WTC11 (cell line): ENCODE data around the gene NPAS2. TPM values are rescaled to one million over a fixed set of nuclear protein-coding genes. Genes with fewer than 3 reads are reported as not detected.
A peak's percentile ranks its signal among the peaks of the same experiment; 100 is the strongest.

Source experiments
- ATAC-seq: fragments of 200-7000 bp; cut with Tn5 transposase; 2 replicates; pipeline ENCODE4 v1.10.0; 2021; ENCODE audit warnings: mild to moderate bottlenecking, moderate library complexity
- CTCF ChIA-PET: fragments of 300-600 bp; sonication (Branson Sonifier 250); formaldehyde crosslinking; loops from one replicate; lab custom pipeline; 2021; ENCODE audit warnings: antibody characterized with exemption; lab: Charles Lee
- POLR2A ChIA-PET: fragments of 350-600 bp; sonication (Branson Sonifier 250); formaldehyde crosslinking; loops from one replicate; lab custom pipeline; 2021; ENCODE audit warnings: antibody characterized with exemption; lab: Charles Lee
- DNase-seq: peaks from one replicate; pipeline ENCODE4 v3.0.0; 2021; ENCODE audit warnings: low spot score
- H3K27ac Mint-ChIP-seq: 2 replicates; pipeline ENCODE4 v1.8.0; 2021; ENCODE audit warnings: mixed read lengths
- H3K27me3 Mint-ChIP-seq: 2 replicates; pipeline ENCODE4 v1.8.0; 2021; ENCODE audit warnings: low read depth, mild to moderate bottlenecking, moderate library complexity, mixed read lengths
- H3K36me3 Mint-ChIP-seq: 2 replicates; pipeline ENCODE4 v1.8.0; 2021; ENCODE audit warnings: mixed read lengths
- H3K4me1 Mint-ChIP-seq: 2 replicates; pipeline ENCODE4 v1.8.0; 2022; ENCODE audit warnings: mixed read lengths
- H3K4me3 Mint-ChIP-seq: 2 replicates; pipeline ENCODE4 v1.8.0; 2021; ENCODE audit warnings: mild to moderate bottlenecking, moderate library complexity, mixed read lengths
- H3K9me3 Mint-ChIP-seq: 2 replicates; pipeline ENCODE4 v1.8.0; 2021; ENCODE audit warnings: mixed read lengths
- ARID4B ChIP-seq: sonication (generic); formaldehyde crosslinking; IDR thresholded peaks from 2 replicates; pipeline ENCODE4 v1.8.0; 2023; ENCODE audit warnings: missing genetic modification reagents, mild to moderate bottlenecking, borderline replicate concordance
- ATF6 ChIP-seq: sonication (generic); formaldehyde crosslinking; IDR thresholded peaks from 2 replicates; pipeline ENCODE4 v1.8.1; 2023; ENCODE audit warnings: mild to moderate bottlenecking, missing genetic modification reagents
- CREB1 ChIP-seq: sonication (generic); formaldehyde crosslinking; IDR thresholded peaks from 2 replicates; pipeline ENCODE4 v1.8.0; 2023; ENCODE audit warnings: mild to moderate bottlenecking, missing genetic modification reagents
- ETV6 ChIP-seq: sonication (generic); formaldehyde crosslinking; IDR thresholded peaks from 2 replicates; pipeline ENCODE4 v1.8.1; 2022; ENCODE audit warnings: mild to moderate bottlenecking, missing genetic modification reagents
- KAT7 ChIP-seq: sonication (generic); formaldehyde crosslinking; IDR thresholded peaks from 2 replicates; pipeline ENCODE4 v1.8.1; 2023; ENCODE audit warnings: missing genetic modification reagents, mild to moderate bottlenecking, borderline replicate concordance
- MLX ChIP-seq: sonication (generic); formaldehyde crosslinking; IDR thresholded peaks from 2 replicates; pipeline ENCODE4 v1.8.1; 2023; ENCODE audit warnings: mild to moderate bottlenecking, missing genetic modification reagents, moderate library complexity
- NFATC4 ChIP-seq: fragments of 250-450 bp; sonication (Bioruptor Pico); IDR thresholded peaks from 2 replicates; pipeline ENCODE4 v1.9.0; 2021; ENCODE audit warnings: mild to moderate bottlenecking
- NFYB ChIP-seq: sonication (generic); formaldehyde crosslinking; conservative IDR thresholded peaks from 2 replicates; pipeline ENCODE4 v1.8.0; 2022; ENCODE audit warnings: low read depth, missing genetic modification reagents
- NR3C1 ChIP-seq: sonication (generic); formaldehyde crosslinking; conservative IDR thresholded peaks from 2 replicates; pipeline ENCODE4 v1.8.1; 2023; ENCODE audit warnings: low read depth, mild to moderate bottlenecking, missing genetic modification reagents
- SMAD3 ChIP-seq: sonication (generic); formaldehyde crosslinking; IDR thresholded peaks from 2 replicates; pipeline ENCODE4 v1.8.0; 2022; ENCODE audit warnings: missing genetic modification reagents, mild to moderate bottlenecking, borderline replicate concordance
- SMAD4 ChIP-seq: sonication (generic); formaldehyde crosslinking; IDR thresholded peaks from 2 replicates; pipeline ENCODE4 v1.8.0; 2022; ENCODE audit warnings: mild to moderate bottlenecking, missing genetic modification reagents
- TEAD1 ChIP-seq: sonication (generic); formaldehyde crosslinking; IDR thresholded peaks from 2 replicates; pipeline ENCODE4 v1.8.0; 2022; ENCODE audit warnings: mild to moderate bottlenecking, missing genetic modification reagents
- ZNF232 ChIP-seq: sonication (generic); formaldehyde crosslinking; IDR thresholded peaks from 2 replicates; pipeline ENCODE4 v1.8.0; 2022; ENCODE audit warnings: mild to moderate bottlenecking, missing genetic modification reagents
- ZNF416 ChIP-seq: fragments of 250-450 bp; sonication (Bioruptor Pico); IDR thresholded peaks from 2 replicates; pipeline ENCODE4 v1.9.0; 2021; ENCODE audit warnings: mild to moderate bottlenecking, inconsistent platforms
- ZNF532 ChIP-seq: fragments of 250-450 bp; sonication (Bioruptor Pico); IDR thresholded peaks from 2 replicates; pipeline ENCODE4 v1.9.0; 2021; ENCODE audit warnings: mild to moderate bottlenecking, borderline replicate concordance
- total RNA-seq: library from RNA; stranded (reverse); gene quantifications from 3 replicates; pipeline ENCODE4 v1.2.3, GENCODE V29; 2021

NPAS2 gene
- total RNA-seq, 1 experiment from 2014 or later: 2.6 TPM

- TF ChIP-seq ARID4B (CRISPR knock-in tag) (no peak), MLX (CRISPR knock-in tag) (no peak), ZNF532 (CRISPR knock-in tag) (no peak), CREB1 (CRISPR knock-in tag) (no peak), NR3C1 (CRISPR knock-in tag) (no peak), ZNF232 (no peak), ETV6 (no peak), ATF6 (CRISPR knock-in tag) (no peak), TEAD1 (no peak), NFYB (CRISPR knock-in tag) (no peak)
Observed at GRCh38 chr2:101040761-101041160, 220.8 kb downstream of the NPAS2 start (continued).

- Mint-ChIP-seq H3K36me3 (peaks cover 35% of the 10 kb centered on the region), H3K27ac (0 out of 2 replicates have a peak overlapping the region, but pooled peaks have one; percentile 73), H3K9me3 (no peaks in the 10 kb centered on the region), H3K4me1 (peaks cover 10% of the 10 kb centered on the region), H3K4me3 (no peak overlapping the region), H3K27me3 (no peaks in the 10 kb centered on the region)
- DNase-seq (no peak), ATAC-seq (no peak)
- TF ChIP-seq ZNF416 (no peak), KAT7 (no peak), ARID4B (CRISPR knock-in tag) (no peak), SMAD3 (CRISPR knock-in tag) (no peak), NFATC4 (CRISPR knock-in tag) (no peak), SMAD4 (CRISPR knock-in tag) (no peak)
- ChIA-PET CTCF (interaction anchor here (1.2 to 2.5 kb wide), 2 partner anchors 111 to 165 kb away, joined by 3 to 8 read pairs; no protein-coding TSS in a partner anchor), POLR2A (no interaction called here)
Observed at GRCh38 chr2:101041413-101041812, 221.5 kb downstream of the NPAS2 start.
